DLD1 (cell line): Measurements from ENCODE around the gene ING3.

Experiments
- in situ Hi-C: cut with HindIII; loops from 2 replicates; pipeline ENCODE4 v1.10.0; 2017; ENCODE audit warnings: low sequenced_read_pairs

The ING3 gene

GRCh38 chr7:120988591-120989256 is 38.1 kb downstream of the ING3 start, which contains the start of gene CPED1:
CPED1 (plus strand) TSS chr7:120988711; CDS start chr7:120989622, 911 bp downstream.
- in situ Hi-C loops = no loop called here

GRCh38 chr7:120989257-120990220 is 39.0 kb downstream of the ING3 start:
- in situ Hi-C loops = no loop called here

- in situ Hi-C loops = no loop called here
Observed at GRCh38 chr7:120990468-120991118, 40.0 kb downstream of the ING3 start.

- in situ Hi-C loops = no loop called here
Observed at GRCh38 chr7:120991161-120991560, 40.6 kb downstream of the ING3 start.

- in situ Hi-C loops = no loop called here
Observed at GRCh38 chr7:120991581-120991980, 41.0 kb downstream of the ING3 start.

- in situ Hi-C loops = no loop called here
Observed at GRCh38 chr7:120992272-120992964, 41.8 kb downstream of the ING3 start.

- in situ Hi-C loops = no loop called here
Observed at GRCh38 chr7:120992965-120993494, 42.5 kb downstream of the ING3 start.

- in situ Hi-C loops = no loop called here
Observed at GRCh38 chr7:120993553-120994191, 43.1 kb downstream of the ING3 start.

GRCh38 chr7:120994512-120995410 is 44.2 kb downstream of the ING3 start:
- in situ Hi-C loops = no loop called here

GRCh38 chr7:120995654-120996053 is 45.1 kb downstream of the ING3 start:
- in situ Hi-C loops = no loop called here

GRCh38 chr7:120996333-120996987 is 45.9 kb downstream of the ING3 start:
- in situ Hi-C loops = no loop called here

- in situ Hi-C loops = no loop called here
Observed at GRCh38 chr7:120996988-120997345, 46.4 kb downstream of the ING3 start.

- in situ Hi-C loops = no loop called here
Observed at GRCh38 chr7:120997882-120998474, 47.4 kb downstream of the ING3 start.

- in situ Hi-C loops = no loop called here
Observed at GRCh38 chr7:120998520-120998919, 47.9 kb downstream of the ING3 start.

GRCh38 chr7:120998996-120999565 is 48.5 kb downstream of the ING3 start:
- in situ Hi-C loops = no loop called here

- in situ Hi-C loops = no loop called here
Observed at GRCh38 chr7:121000081-121000983, 49.8 kb downstream of the ING3 start.
